HepG2 (cell line): Measurements from ENCODE around the gene KHK. TPM values are rescaled to one million over a fixed set of nuclear protein-coding genes. Genes with fewer than 3 reads are reported as not detected.
A peak's percentile ranks its signal among the peaks of the same experiment; 100 is the strongest.

Experiments used
- ARNTL ChIP-seq: sonication (generic); formaldehyde crosslinking; IDR thresholded peaks from 2 replicates; pipeline ENCODE4 v1.4.0; 2020; ENCODE audit warnings: mild to moderate bottlenecking, missing genetic modification reagents
- GATAD1 ChIP-seq: IDR thresholded peaks from 2 replicates; pipeline ENCODE4 v1.6.1; 2016; ENCODE audit warnings: missing genetic modification reagents, missing compliant biosample characterization
- GFI1 ChIP-seq: sonication (generic); formaldehyde crosslinking; IDR thresholded peaks from 2 replicates; pipeline ENCODE4 v1.5.0; 2020; ENCODE audit warnings: missing genetic modification reagents, mild to moderate bottlenecking, borderline replicate concordance
- HDAC6 ChIP-seq: fragments of 200-600 bp; sonication (generic); IDR thresholded peaks from 2 replicates; pipeline ENCODE4 v1.7.0; 2017; ENCODE audit warnings: mild to moderate bottlenecking, antibody characterized with exemption, low read length, low read depth
- KLF15 ChIP-seq: sonication (generic); formaldehyde crosslinking; IDR thresholded peaks from 2 replicates; pipeline ENCODE4 v1.8.1; 2023; ENCODE audit warnings: borderline replicate concordance, mild to moderate bottlenecking, inconsistent platforms, missing genetic modification reagents, mixed read lengths
- LCORL ChIP-seq, 2 experiments: fragments of 450-650 bp in 1 of 2; sonication (generic) in 1 of 2; formaldehyde crosslinking in 1 of 2; IDR thresholded peaks; 2 replicates each; pipeline versions ENCODE4 v1.5.0 to v1.6.1; 2017 to 2020; ENCODE audit warnings: antibody characterized with exemption in 1 of 2, missing genetic modification reagents in 1 of 2
- PLSCR1 ChIP-seq: sonication (generic); formaldehyde crosslinking; IDR thresholded peaks from 2 replicates; pipeline ENCODE4 v1.5.0; 2020; ENCODE audit warnings: missing genetic modification reagents, mild to moderate bottlenecking, borderline replicate concordance
- SP140L ChIP-seq: sonication (generic); formaldehyde crosslinking; IDR thresholded peaks from 2 replicates; pipeline ENCODE4 v1.4.0; 2020; ENCODE audit warnings: missing genetic modification reagents, borderline replicate concordance
- SRF ChIP-seq: IDR thresholded peaks from 2 replicates; pipeline ENCODE4 v1.6.1; 2011; ENCODE audit warnings: mild to moderate bottlenecking, low read depth, low read length, moderate library complexity
- TRAFD1 ChIP-seq: sonication (generic); formaldehyde crosslinking; IDR thresholded peaks from 2 replicates; pipeline ENCODE4 v1.5.1; 2020; ENCODE audit warnings: missing genetic modification reagents, mild to moderate bottlenecking, borderline replicate concordance
- ZBTB37 ChIP-seq: sonication (generic); formaldehyde crosslinking; IDR thresholded peaks from 2 replicates; pipeline ENCODE4 v1.4.0; 2020; ENCODE audit warnings: mild to moderate bottlenecking, missing genetic modification reagents
- ZBTB43 ChIP-seq: sonication (generic); formaldehyde crosslinking; conservative IDR thresholded peaks from 2 replicates; pipeline ENCODE4 v1.4.0; 2020; ENCODE audit warnings: missing genetic modification reagents
- ZGPAT ChIP-seq: IDR thresholded peaks from 2 replicates; pipeline ENCODE4 v1.6.1; 2016; ENCODE audit warnings: mild to moderate bottlenecking
- ZNF180 ChIP-seq: sonication (generic); formaldehyde crosslinking; IDR thresholded peaks from 2 replicates; pipeline ENCODE4 v1.4.0; 2020; ENCODE audit warnings: low read depth, missing genetic modification reagents, borderline replicate concordance
- ZNF224 ChIP-seq: sonication (generic); formaldehyde crosslinking; IDR thresholded peaks from 2 replicates; pipeline ENCODE4 v1.5.0; 2020; ENCODE audit warnings: mild to moderate bottlenecking, missing genetic modification reagents
- ZNF549 ChIP-seq: sonication (generic); formaldehyde crosslinking; IDR thresholded peaks from 2 replicates; pipeline ENCODE4 v1.5.0; 2020; ENCODE audit warnings: missing genetic modification reagents
- ZNF674 ChIP-seq: sonication (generic); formaldehyde crosslinking; IDR thresholded peaks from 2 replicates; pipeline ENCODE4 v1.5.0; 2020; ENCODE audit warnings: low read depth, mild to moderate bottlenecking, missing genetic modification reagents
- ZNF724P ChIP-seq: sonication (generic); formaldehyde crosslinking; IDR thresholded peaks from 2 replicates; pipeline ENCODE4 v1.8.0; 2022; ENCODE audit warnings: missing genetic modification reagents, borderline replicate concordance
- ZNF747 ChIP-seq: sonication (generic); formaldehyde crosslinking; IDR thresholded peaks from 2 replicates; pipeline ENCODE4 v1.8.1; 2023; ENCODE audit warnings: missing genetic modification reagents, mild to moderate bottlenecking, borderline replicate concordance
- ZNF766 ChIP-seq: sonication (generic); formaldehyde crosslinking; IDR thresholded peaks from 2 replicates; pipeline ENCODE4 v1.5.0; 2020; ENCODE audit warnings: missing genetic modification reagents, borderline replicate concordance
- ZNF773 ChIP-seq: sonication (generic); formaldehyde crosslinking; IDR thresholded peaks from 2 replicates; pipeline ENCODE4 v1.4.0; 2020; ENCODE audit warnings: missing genetic modification reagents, borderline replicate concordance
- ZSCAN9 ChIP-seq: IDR thresholded peaks from 2 replicates; pipeline ENCODE4 v1.6.1; 2016; ENCODE audit warnings: borderline replicate concordance
- polyA plus RNA-seq, 8 experiments: library from polyadenylated mRNA; depleted of rRNA in 3 of 8; stranded (reverse) in 7 of 8; unstranded in 1 of 8; fragments of >200 nt; fragmentation: Illumina TruSeq in 4 of 8; extraction: Trizol in 4 of 8; gene quantifications; 2 replicates each; pipeline versions ENCODE4 v1.2.1 to v1.2.3, GENCODE V29; 2011 to 2016; ENCODE audit warnings: low read depth in 4 of 8, missing spikeins in 1 of 8, mixed read lengths in 1 of 8; ENCODE audit not compliant: insufficient read depth in 1 of 8
- total RNA-seq, 5 experiments: library from RNA; depleted of rRNA; stranded (reverse); fragments of >200 nt; fragmentation: Illumina TruSeq; extraction: Trizol; gene quantifications; 2 replicates each; pipeline ENCODE4 v1.2.3, GENCODE V29; 2016; ENCODE audit warnings: low read depth in 1 of 5

KHK gene
- total and polyA plus RNA-seq, 2 of the 13 experiments (the other 11 are each of a cell fraction or from before 2014, with no cell fraction given): 40.9 to 99.2 TPM

- TF ChIP-seq ZGPAT (CRISPR knock-in tag) (0 out of 2 replicates have a peak, but pooled peaks have one; percentile 10), ZNF766 (CRISPR knock-in tag) (0 out of 2 replicates have a peak, but pooled peaks have one; percentile 15), ZNF674 (no peak), ZNF180 (CRISPR knock-in tag) (no peak), SRF (peak; percentile 80), PLSCR1 (CRISPR knock-in tag) (no peak), ZSCAN9 (0 out of 2 replicates have a peak, but pooled peaks have one; percentile 12), SP140L (no peak), GATAD1 (CRISPR knock-in tag) (no peak), ZNF747 (CRISPR knock-in tag) (no peak), KLF15 (CRISPR knock-in tag) (0 out of 2 replicates have a peak, but pooled peaks have one; percentile 26), GFI1 (CRISPR knock-in tag) (no peak), ZNF549 (no peak), ZNF773 (CRISPR knock-in tag) (no peak), ZBTB37 (CRISPR knock-in tag) (no peak; the same call in 1 of the 2 replicates), ZNF724P (CRISPR knock-in tag) (no peak), HDAC6 (no peak), LCORL (IDR thresholded peaks at IDR 0.05) (no peak), LCORL (CRISPR knock-in tag; IDR thresholded peaks at IDR 0.05) (peak; percentile 89), ZBTB43 (0 out of 2 replicates have a peak, but pooled peaks have one; percentile 16), ARNTL (no peak), TRAFD1 (CRISPR knock-in tag) (no peak), ZNF224 (CRISPR knock-in tag) (0 out of 2 replicates have a peak, but pooled peaks have one; percentile 2)
These were observed 14.4 kb upstream of the KHK start (continued) for GRCh38 chr2:27071990-27072830.
